H9 (cell line): ENCODE results near the gene FAM98C. TPM values are rescaled to one million over a fixed set of nuclear protein-coding genes. Genes with fewer than 3 reads are reported as not detected.

Experiments
- DNase-seq: peaks from one replicate; pipeline ENCODE4 v3.0.0-alpha.2; 2017
- H2AFZ ChIP-seq: one replicate; pipeline ENCODE4 v1.6.1; 2013; ENCODE audit warnings: mild to moderate bottlenecking, low read length, control low read depth, moderate library complexity
- H2AK5ac ChIP-seq: 2 replicates; pipeline ENCODE4 v1.6.1; 2013; ENCODE audit warnings: low read length, control low read depth, mixed read lengths; ENCODE audit not compliant: insufficient read length
- H2BK120ac ChIP-seq: one replicate; pipeline ENCODE4 v1.6.1; 2013; ENCODE audit warnings: low read depth, mild to moderate bottlenecking, low read length, control low read depth, inconsistent platforms; ENCODE audit not compliant: poor library complexity, severe bottlenecking
- H2BK12ac ChIP-seq: 2 replicates; pipeline ENCODE4 v1.6.1; 2013; ENCODE audit warnings: low read length, control low read depth, mixed read lengths, low read depth; ENCODE audit not compliant: insufficient read length
- H2BK15ac ChIP-seq: 2 replicates; pipeline ENCODE4 v1.6.1; 2013; ENCODE audit warnings: low read depth, low read length, control low read depth
- H2BK20ac ChIP-seq: one replicate; pipeline ENCODE4 v1.6.1; 2013; ENCODE audit warnings: low read depth, mild to moderate bottlenecking, low read length, control low read depth, inconsistent platforms; ENCODE audit not compliant: poor library complexity, severe bottlenecking
- H2BK5ac ChIP-seq: 2 replicates; pipeline ENCODE4 v1.6.1; 2013; ENCODE audit warnings: low read length, control low read depth, mixed read lengths; ENCODE audit not compliant: insufficient read length
- H3K14ac ChIP-seq: 2 replicates; pipeline ENCODE4 v1.6.1; 2013; ENCODE audit warnings: low read length, control low read depth; ENCODE audit not compliant: insufficient read depth
- H3K18ac ChIP-seq: 2 replicates; pipeline ENCODE4 v1.6.1; 2013; ENCODE audit warnings: low read depth, mild to moderate bottlenecking, mixed read lengths, low read length, control low read depth; ENCODE audit not compliant: insufficient read length
- H3K23ac ChIP-seq: 2 replicates; pipeline ENCODE4 v1.6.1; 2013; ENCODE audit warnings: low read length, control low read depth, mixed read lengths, low read depth; ENCODE audit not compliant: insufficient read length
- H3K23me2 ChIP-seq: 2 replicates; pipeline ENCODE4 v1.6.1; 2013; ENCODE audit warnings: low read depth, mild to moderate bottlenecking, mixed read lengths, low read length, control low read depth; ENCODE audit not compliant: insufficient read length, poor library complexity, severe bottlenecking
- H3K27ac ChIP-seq: 2 replicates; pipeline ENCODE4 v1.5.1; 2013; ENCODE audit warnings: low read length, control low read depth, mixed read lengths, low read depth; ENCODE audit not compliant: insufficient read length
- H3K27me3 ChIP-seq: 2 replicates; pipeline ENCODE4 v1.6.1; 2013; ENCODE audit warnings: low read length, control low read depth, inconsistent platforms; ENCODE audit not compliant: insufficient read depth
- H3K4ac ChIP-seq: 2 replicates; pipeline ENCODE4 v1.6.1; 2013; ENCODE audit warnings: low read depth, mild to moderate bottlenecking, control low read depth, inconsistent platforms, low read length, moderate library complexity
- H3K4me1 ChIP-seq: 2 replicates; pipeline ENCODE4 v1.6.1; 2013; ENCODE audit warnings: low read length, control low read depth, inconsistent platforms; ENCODE audit not compliant: insufficient read depth
- H3K4me2 ChIP-seq: 2 replicates; pipeline ENCODE4 v1.6.1; 2013; ENCODE audit warnings: low read length, control low read depth, mixed read lengths; ENCODE audit not compliant: insufficient read length, insufficient read depth
- H3K56ac ChIP-seq: 2 replicates; pipeline ENCODE4 v1.6.1; 2013; ENCODE audit warnings: low read depth, mild to moderate bottlenecking, mixed read lengths, low read length, control low read depth; ENCODE audit not compliant: insufficient read length
- H3K79me1 ChIP-seq: 2 replicates; pipeline ENCODE4 v1.6.1; 2013; ENCODE audit warnings: low read depth, mild to moderate bottlenecking, moderate library complexity, low read length, control low read depth, inconsistent platforms; ENCODE audit not compliant: insufficient read depth, poor library complexity, severe bottlenecking
- H3K79me2 ChIP-seq: 2 replicates; pipeline ENCODE4 v1.6.1; 2013; ENCODE audit warnings: low read length, control low read depth, inconsistent platforms; ENCODE audit not compliant: insufficient read depth
- H3K9ac ChIP-seq: 2 replicates; pipeline ENCODE4 v1.6.1; 2013; ENCODE audit warnings: low read length, control low read depth, mixed read lengths; ENCODE audit not compliant: insufficient read length; ENCODE audit errors: extremely low read depth
- H3K9me3 ChIP-seq: one replicate; pipeline ENCODE4 v1.6.1; 2013; ENCODE audit warnings: low read depth, low read length, inconsistent platforms; ENCODE audit not compliant: control insufficient read depth
- H3T11ph ChIP-seq: one replicate; pipeline ENCODE4 v1.6.1; 2013; ENCODE audit warnings: mild to moderate bottlenecking, low read length, control low read depth, inconsistent platforms
- H4K20me1 ChIP-seq: one replicate; pipeline ENCODE4 v1.6.1; 2013; ENCODE audit not compliant: control insufficient read depth, insufficient read length, insufficient read depth
- H4K5ac ChIP-seq: 2 replicates; pipeline ENCODE4 v1.6.1; 2013; ENCODE audit warnings: low read depth, mild to moderate bottlenecking, mixed read lengths, low read length, control low read depth; ENCODE audit not compliant: insufficient read length
- H4K8ac ChIP-seq: replicated peaks from 2 replicates; pipeline ENCODE4 v1.6.1; 2013; ENCODE audit warnings: low read length, control low read depth, mixed read lengths, low read depth; ENCODE audit not compliant: insufficient read length
- H4K91ac ChIP-seq: 2 replicates; pipeline ENCODE4 v1.6.1; 2013; ENCODE audit warnings: low read depth, mild to moderate bottlenecking, moderate library complexity, mixed read lengths, low read length, control low read depth; ENCODE audit not compliant: insufficient read length
- H3K27ac Mint-ChIP-seq, 3 experiments: 2 replicates in 2 of 3; 3 replicates in 1 of 3; pipeline ENCODE4 v1.8.0; 2020 to 2021; ENCODE audit warnings: mixed read lengths in 3 of 3, mild to moderate bottlenecking in 1 of 3, moderate library complexity in 1 of 3
- H3K27me3 Mint-ChIP-seq: 2 replicates; pipeline ENCODE4 v1.8.0; 2021; ENCODE audit warnings: low read depth, mild to moderate bottlenecking, moderate library complexity, mixed read lengths
- H3K36me3 Mint-ChIP-seq, 3 experiments: 2 replicates in 2 of 3; 3 replicates in 1 of 3; pipeline ENCODE4 v1.8.0; 2020 to 2021; ENCODE audit warnings: low read depth in 3 of 3, mixed read lengths in 3 of 3; ENCODE audit not compliant: insufficient read depth in 1 of 3
- H3K4me1 Mint-ChIP-seq, 2 experiments: 2 replicates each; pipeline ENCODE4 v1.8.0; 2020; ENCODE audit warnings: mixed read lengths in 2 of 2
- H3K4me3 Mint-ChIP-seq, 2 experiments: 2 replicates in 1 of 2; 3 replicates in 1 of 2; pipeline ENCODE4 v1.8.0; 2020 to 2021; ENCODE audit warnings: mild to moderate bottlenecking in 2 of 2, mixed read lengths in 2 of 2, moderate library complexity in 1 of 2
- H3K9me3 Mint-ChIP-seq, 2 experiments: 2 replicates in 1 of 2; 3 replicates in 1 of 2; pipeline ENCODE4 v1.8.0; 2020; ENCODE audit warnings: mild to moderate bottlenecking in 2 of 2, mixed read lengths in 2 of 2, moderate library complexity in 1 of 2
- CTCF ChIP-seq: fragments of 200-600 bp; sonication (generic); conservative IDR thresholded peaks from 3 replicates; pipeline ENCODE4 v1.8.0; 2021; ENCODE audit warnings: antibody characterized with exemption, mild to moderate bottlenecking
- WGBS: extraction: QIAGEN DNeasy Blood & Tissue Kit; methylation state at CpG from one replicate; pipeline ENCODE4 v1.1.7; 2013; ENCODE audit warnings: missing lambda C conversion rate, low lambda C conversion rate, mixed read lengths; ENCODE audit not compliant: insufficient read length; ENCODE audit errors: extremely low coverage; 5-methylcytosine and 5-hydroxymethylcytosine counted together
- total RNA-seq: library from RNA; stranded (reverse); gene quantifications from 2 replicates; pipeline ENCODE4 v1.2.1, GENCODE V29; 2021

Gene FAM98C
- total RNA-seq, 1 experiment from 2014 or later, result 16.4 TPM

GRCh38 chr19:38424272-38424671, 21.4 kb downstream of the FAM98C start:
- Histone ChIP-seq H3K23me2 (no peaks in the 10 kb centered on the region), H3K14ac (no peak overlapping the region), H4K5ac (no peak overlapping the region), H2AFZ (no peak overlapping the region), H2BK120ac (no peak overlapping the region), H2BK20ac (no peak overlapping the region), H4K20me1 (no peaks in the 10 kb centered on the region), H3K4me2 (no peak overlapping the region), H3K27ac (no peak overlapping the region), H4K91ac (no peak overlapping the region), H3K23ac (no peak overlapping the region), H4K8ac (no peak overlapping the region), H3K4me1 (no peaks in the 10 kb centered on the region; the same call in 1 of the 2 replicates), H3K9ac (no peak overlapping the region), H2BK12ac (no peak overlapping the region), H2BK15ac (no peak overlapping the region), H3K4ac (no peak overlapping the region), H3K9me3 (no peaks in the 10 kb centered on the region), H2AK5ac (no peak overlapping the region), H3K79me2 (no peaks in the 10 kb centered on the region), H3K27me3 (no peaks in the 10 kb centered on the region), H2BK5ac (no peak overlapping the region), H3T11ph (no peak overlapping the region), H3K56ac (no peak overlapping the region), H3K18ac (no peak overlapping the region), H3K79me1 (no peaks in the 10 kb centered on the region)
- Mint-ChIP-seq H3K27ac (no peak overlapping the region), H3K4me3 (no peak overlapping the region), H3K4me1 (peaks cover 4 to 14% of the 10 kb centered on the region in 2 experiments), H3K27me3 (peaks cover 17% of the 10 kb centered on the region), H3K9me3 (no peaks in the 10 kb centered on the region), H3K36me3 (no peaks in the 10 kb centered on the region)
- WGBS, result no CpG with 5 or more reads among the region's 5 CpGs
- DNase-seq, result no peak
- no peak for TF ChIP-seq CTCF
